ENCODE measurements around the gene ARIH2.

DNA sequence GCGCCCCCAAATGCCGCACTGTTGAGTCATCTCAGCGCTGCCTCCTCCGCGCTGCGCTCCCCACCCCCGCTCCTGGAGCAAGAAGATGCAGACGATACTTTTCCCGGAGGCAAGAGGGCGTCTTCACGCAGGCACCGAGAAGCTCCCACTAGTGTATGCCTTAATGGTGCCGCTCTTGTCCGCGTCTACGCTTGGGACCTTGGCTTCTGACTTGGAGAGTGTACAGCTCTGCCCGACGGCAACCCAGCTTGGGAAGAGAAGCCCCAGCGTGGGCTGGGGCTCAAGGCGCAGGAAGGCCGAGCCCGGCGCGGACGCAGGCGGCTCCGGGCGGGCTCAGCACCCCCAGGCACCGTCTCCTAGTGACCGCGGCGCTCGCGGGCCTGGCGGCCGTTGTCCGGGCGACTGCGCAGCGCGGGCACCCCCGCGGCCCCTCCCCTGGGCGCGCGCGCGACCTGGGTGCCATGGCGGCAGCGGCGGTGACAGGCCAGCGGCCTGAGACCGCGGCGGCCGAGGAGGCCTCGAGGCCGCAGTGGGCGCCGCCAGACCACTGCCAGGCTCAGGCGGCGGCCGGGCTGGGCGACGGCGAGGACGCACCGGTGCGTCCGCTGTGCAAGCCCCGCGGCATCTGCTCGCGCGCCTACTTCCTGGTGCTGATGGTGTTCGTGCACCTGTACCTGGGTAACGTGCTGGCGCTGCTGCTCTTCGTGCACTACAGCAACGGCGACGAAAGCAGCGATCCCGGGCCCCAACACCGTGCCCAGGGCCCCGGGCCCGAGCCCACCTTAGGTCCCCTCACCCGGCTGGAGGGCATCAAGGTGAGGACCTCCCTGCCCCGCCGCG, 71.4 kb downstream of the ARIH2 start, which contains the start of gene P4HTM:
- TF ChIP-seq TAF1 (IDR thresholded peaks at IDR 0.05; ENCODE audit: borderline replicate concordance, insufficient read depth, low read length), result no peak
- TF ChIP-seq POLR2AphosphoS5 (IDR thresholded peaks at IDR 0.05; ENCODE audit: low read depth, low read length), result no peak
